GM21825 (cell line): ENCODE data around the gene CROT.

Experiments
- ATAC-seq: cut with Tn5 transposase; IDR thresholded peaks from one replicate; pipeline ENCODE4 v1.9.1; 2021; ENCODE audit warnings: mild to moderate bottlenecking, moderate library complexity; ENCODE audit not compliant: unreplicated experiment

CROT gene

GRCh38 chr7:87413029-87413428, 67.6 kb downstream of the CROT start:
- ATAC-seq, result no peak

GRCh38 chr7:87413951-87414793, 68.7 kb downstream of the CROT start:
- ATAC-seq, result no peak

- no peak for ATAC-seq
Measured at GRCh38 chr7:87414794-87415188, 69.3 kb downstream of the CROT start.

DNA sequence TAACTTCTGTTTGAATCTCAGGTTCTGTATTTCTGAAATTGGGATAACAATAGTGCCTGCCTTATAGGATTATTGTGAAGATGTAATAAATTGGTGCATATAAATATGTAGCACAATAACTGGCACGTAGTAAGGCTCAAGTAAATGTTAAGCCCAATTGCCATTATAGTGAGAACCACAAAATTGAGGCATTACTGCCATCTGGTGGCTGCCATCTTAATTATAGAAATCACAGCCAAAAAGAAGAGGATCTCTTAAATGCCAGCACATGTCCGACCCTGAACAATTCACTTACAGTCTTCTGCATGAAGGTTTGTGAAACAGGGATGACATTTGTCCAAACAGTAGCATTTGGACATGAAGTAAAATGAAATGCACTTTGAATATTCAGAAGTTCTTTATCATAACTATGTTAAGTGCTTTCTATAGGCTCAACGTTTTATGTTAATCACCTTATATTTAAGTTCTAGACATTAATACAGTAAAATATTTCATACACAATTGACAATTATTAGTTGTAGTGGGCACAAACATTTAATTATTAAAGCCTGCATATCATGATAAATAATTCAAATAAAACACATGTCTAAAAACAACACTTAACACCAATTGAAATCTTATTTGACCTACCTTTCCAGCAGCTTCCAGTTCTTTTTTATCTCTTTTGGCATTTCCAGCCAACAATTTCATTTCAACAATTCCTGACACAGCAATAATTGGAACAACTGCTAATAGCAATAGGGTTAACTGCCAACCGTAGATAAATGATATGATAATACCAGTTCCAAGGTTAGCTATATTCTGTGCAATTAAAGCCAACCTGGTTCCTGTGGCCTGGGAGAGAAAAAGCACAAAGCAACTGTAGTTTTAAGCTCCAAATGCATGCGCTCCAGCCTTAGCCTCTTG, 71.5 kb downstream of the CROT start:
- peak; percentile 72 for ATAC-seq

- no peak for ATAC-seq
Measured at GRCh38 chr7:87420173-87420572, 74.7 kb downstream of the CROT start.

GRCh38 chr7:87424075-87424474, 78.6 kb downstream of the CROT start:
- ATAC-seq, result no peak

GRCh38 chr7:87426160-87426559, 80.7 kb downstream of the CROT start:
- ATAC-seq, result no peak

DNA sequence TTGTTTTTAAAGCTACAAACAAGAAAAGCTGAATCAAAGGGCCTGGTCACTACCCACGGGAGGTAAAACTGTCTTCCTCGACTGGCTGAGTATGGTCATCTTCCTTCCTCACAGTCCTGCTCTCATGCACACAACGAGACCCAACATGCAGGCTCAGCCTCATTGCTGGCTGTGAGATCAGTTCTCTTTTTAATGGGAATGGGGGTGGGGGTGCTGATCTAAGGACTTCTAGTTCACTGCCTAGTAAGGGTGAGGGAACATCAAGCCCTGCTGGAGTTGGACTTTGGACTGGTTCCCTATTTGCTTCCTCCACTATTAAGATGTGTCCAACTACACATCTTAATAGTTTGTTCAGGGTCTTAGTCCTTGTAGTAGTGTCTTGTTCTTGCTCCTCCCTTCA, 81.8 kb downstream of the CROT start:
- no peak for ATAC-seq

GRCh38 chr7:87432536-87432935, 87.1 kb downstream of the CROT start:
- ATAC-seq, result no peak

DNA sequence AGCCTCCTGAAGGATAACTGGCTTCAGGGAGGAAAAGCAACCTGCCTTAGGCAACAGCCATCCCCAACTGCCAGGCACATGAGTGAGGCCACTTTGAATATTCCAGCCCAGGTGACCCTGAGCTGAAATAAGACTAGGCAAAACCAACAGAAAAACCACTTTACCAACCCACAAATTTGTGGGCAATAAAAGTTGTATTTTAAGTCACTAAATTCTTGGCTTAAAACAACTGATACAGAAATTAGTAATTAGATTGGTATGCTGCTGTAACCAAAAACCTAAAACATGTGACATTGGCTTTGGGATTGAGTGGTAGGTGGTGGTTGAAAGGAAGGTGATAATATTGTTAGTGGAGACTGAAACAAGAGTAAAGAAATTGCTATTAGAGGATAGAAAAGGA, 90.1 kb downstream of the CROT start:
- ATAC-seq, result no peak

GRCh38 chr7:87445897-87446296, 100.4 kb downstream of the CROT start:
- peak; percentile 91 for ATAC-seq

DNA sequence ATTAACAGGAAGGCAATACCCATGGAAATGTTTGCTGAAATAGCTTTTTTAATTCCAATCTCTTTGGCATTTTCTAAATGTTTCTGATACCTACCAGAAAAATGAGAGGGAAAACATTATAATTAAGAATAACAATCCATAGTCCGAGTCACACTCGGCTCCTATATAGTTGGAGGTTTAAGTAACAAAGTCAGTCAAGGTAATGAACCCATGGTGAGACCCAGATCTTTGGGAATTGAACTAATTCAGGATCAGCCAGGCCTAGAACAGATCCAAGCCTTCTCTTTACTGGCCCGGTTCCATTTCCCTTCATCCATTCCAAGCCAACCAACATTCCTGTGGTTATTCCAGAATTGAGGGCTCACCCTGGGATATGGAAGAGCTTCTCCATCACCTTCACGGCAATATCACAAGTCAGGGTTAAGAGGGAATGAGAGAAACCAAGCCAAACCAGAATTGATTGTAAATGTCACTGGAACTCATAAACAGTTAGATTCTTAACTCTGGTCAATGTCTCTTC, 101.7 kb downstream of the CROT start:
- ATAC-seq, result no peak

- no peak for ATAC-seq
Measured at GRCh38 chr7:87448388-87448787, 102.9 kb downstream of the CROT start.
